Panc1 (cell line): Measurements from ENCODE around the gene TRAF3IP1. TPM values are rescaled to one million over a fixed set of nuclear protein-coding genes. Genes with fewer than 3 reads are reported as not detected.

ENCODE experiments used
- ATAC-seq: fragments of 200-7000 bp; cut with Tn5 transposase; 2 replicates; pipeline ENCODE4 v1.9.1; 2020; ENCODE audit warnings: mild to moderate bottlenecking, moderate library complexity
- BruUV-seq: library from RNA; stranded (reverse); fragments of 400-500 nt; replicated peaks from 2 replicates; lab custom pipeline; 2021; lab: Mats Ljungman, UMichigan
- CTCF ChIA-PET: fragments of 300-600 bp; sonication (Branson Sonifier 250); formaldehyde crosslinking; loops from one replicate; lab custom pipeline; 2022; ENCODE audit warnings: antibody characterized with exemption; lab: Charles Lee
- POLR2A ChIA-PET: fragments of 300-600 bp; sonication (Branson Sonifier 250); formaldehyde crosslinking; loops from one replicate; lab custom pipeline; 2022; ENCODE audit warnings: antibody characterized with exemption; lab: Charles Lee
- DNase-seq: peaks from one replicate; pipeline ENCODE4 v3.0.0-alpha.2; 2010; ENCODE audit warnings: low read depth, low spot score
- H3K27ac ChIP-seq: 2 replicates; pipeline ENCODE4 v1.5.1; 2011; ENCODE audit warnings: mild to moderate bottlenecking, low read length, inconsistent platforms
- H3K27me3 ChIP-seq: fragments of 200-500 bp; sonication (Bioruptor generic); 2 replicates; pipeline ENCODE4 v1.6.0; 2014; ENCODE audit warnings: low read length, inconsistent platforms; ENCODE audit not compliant: control insufficient read depth, insufficient read depth
- H3K36me3 ChIP-seq: fragments of 200-500 bp; sonication (Bioruptor generic); 2 replicates; pipeline ENCODE4 v1.5.1; 2014; ENCODE audit warnings: inconsistent platforms, mild to moderate bottlenecking, low read length, moderate library complexity; ENCODE audit not compliant: control insufficient read depth, insufficient read depth
- H3K4me1 ChIP-seq: 2 replicates; pipeline ENCODE4 v1.5.1; 2011; ENCODE audit warnings: inconsistent platforms, mild to moderate bottlenecking, low read length, moderate library complexity; ENCODE audit not compliant: control insufficient read depth, insufficient read depth
- H3K4me3 ChIP-seq, 2 experiments: 2 replicates each; pipeline ENCODE4 v1.5.1; 2011 to 2012; ENCODE audit warnings: low read depth in 2 of 2, low read length in 2 of 2, mild to moderate bottlenecking in 2 of 2, inconsistent platforms in 1 of 2, moderate library complexity in 1 of 2
- H3K9me3 ChIP-seq: fragments of 200-500 bp; sonication (Bioruptor generic); 2 replicates; pipeline ENCODE4 v1.5.1; 2014; ENCODE audit warnings: low read depth, mild to moderate bottlenecking, inconsistent platforms, low read length, moderate library complexity; ENCODE audit not compliant: control insufficient read depth, insufficient read depth
- POLR2AphosphoS5 ChIP-seq: IDR thresholded peaks from 2 replicates; pipeline ENCODE4 v1.6.1; 2012; ENCODE audit warnings: mild to moderate bottlenecking, low read depth, low read length, moderate library complexity
- REST ChIP-seq, 2 experiments: IDR thresholded peaks; 2 replicates each; pipeline ENCODE4 v1.6.1; 2011 to 2012; ENCODE audit warnings: low read depth in 2 of 2, control low read depth in 1 of 2, low read length in 1 of 2, mild to moderate bottlenecking in 1 of 2, moderate library complexity in 1 of 2; ENCODE audit not compliant: insufficient read depth in 1 of 2
- SIN3A ChIP-seq: IDR thresholded peaks from 2 replicates; pipeline ENCODE4 v1.6.1; 2012; ENCODE audit warnings: low read depth, mild to moderate bottlenecking, low read length, moderate library complexity, borderline replicate concordance; ENCODE audit not compliant: insufficient read depth
- TCF7L2 ChIP-seq: IDR thresholded peaks from 2 replicates; pipeline ENCODE4 v1.6.1; 2011; ENCODE audit warnings: mild to moderate bottlenecking, low read depth, low read length, inconsistent platforms
- in situ Hi-C: cut with HindIII; loops from 2 replicates; pipeline ENCODE4 v1.10.0; 2016; ENCODE audit warnings: low sequenced_read_pairs, low pct_unique_long_range_greater_than_20kb
- intact Hi-C: fragments of 100-400 bp; cut with micrococcal nuclease; formaldehyde crosslinking; loops from one replicate; pipeline ENCODE4 v1.10.0; 2022; ENCODE audit not compliant: unreplicated experiment
- total RNA-seq: library from RNA; stranded (reverse); gene quantifications from one replicate; pipeline ENCODE4 v1.2.1, GENCODE V29; 2021; ENCODE audit not compliant: unreplicated experiment
- TF ChIP-seq, protein P1 (sequence below): fragments of 450-650 bp; IDR thresholded peaks from 2 replicates; pipeline ENCODE4 v1.5.1; 2017; ENCODE audit warnings: mild to moderate bottlenecking

The TRAF3IP1 gene
- total RNA-seq, 1 experiment from 2014 or later, result 23.4 TPM

GRCh38 chr2:238291550-238292281 is 28.6 kb upstream of the TRAF3IP1 start:
- in situ Hi-C loops, result no loop called here
- no peak for DNase-seq
- Histone ChIP-seq H3K27ac (no peak overlapping the region), H3K4me1 (peaks cover 13% of the 10 kb centered on the region), H3K9me3 (no peaks in the 10 kb centered on the region), H3K4me3 (no peak overlapping the region), H3K36me3 (no peaks in the 10 kb centered on the region; the same call in 1 of the 2 replicates), H3K27me3 (no peaks in the 10 kb centered on the region)
- POLR2A ChIA-PET, result interaction anchor here (1.1 kb wide), 1 partner anchor 30 kb away, joined by 4 read pairs; no protein-coding TSS in a partner anchor
- BruUV-seq, result no TSS peak
- TF ChIP-seq, protein P1, sequence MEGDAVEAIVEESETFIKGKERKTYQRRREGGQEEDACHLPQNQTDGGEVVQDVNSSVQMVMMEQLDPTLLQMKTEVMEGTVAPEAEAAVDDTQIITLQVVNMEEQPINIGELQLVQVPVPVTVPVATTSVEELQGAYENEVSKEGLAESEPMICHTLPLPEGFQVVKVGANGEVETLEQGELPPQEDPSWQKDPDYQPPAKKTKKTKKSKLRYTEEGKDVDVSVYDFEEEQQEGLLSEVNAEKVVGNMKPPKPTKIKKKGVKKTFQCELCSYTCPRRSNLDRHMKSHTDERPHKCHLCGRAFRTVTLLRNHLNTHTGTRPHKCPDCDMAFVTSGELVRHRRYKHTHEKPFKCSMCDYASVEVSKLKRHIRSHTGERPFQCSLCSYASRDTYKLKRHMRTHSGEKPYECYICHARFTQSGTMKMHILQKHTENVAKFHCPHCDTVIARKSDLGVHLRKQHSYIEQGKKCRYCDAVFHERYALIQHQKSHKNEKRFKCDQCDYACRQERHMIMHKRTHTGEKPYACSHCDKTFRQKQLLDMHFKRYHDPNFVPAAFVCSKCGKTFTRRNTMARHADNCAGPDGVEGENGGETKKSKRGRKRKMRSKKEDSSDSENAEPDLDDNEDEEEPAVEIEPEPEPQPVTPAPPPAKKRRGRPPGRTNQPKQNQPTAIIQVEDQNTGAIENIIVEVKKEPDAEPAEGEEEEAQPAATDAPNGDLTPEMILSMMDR, result no peak
- TF ChIP-seq TCF7L2 (no peak), POLR2AphosphoS5 (no peak), SIN3A (no peak), REST (IDR thresholded peaks at IDR 0.05; ENCODE audit: insufficient read depth in 1 of 2, low read depth in 2 of 2, low read length in 1 of 2) (no peak)
- no peak for ATAC-seq
- intact Hi-C loops, result no loop called here
- CTCF ChIA-PET, result no interaction called here

GRCh38 chr2:238294046-238294392 is 26.3 kb upstream of the TRAF3IP1 start:
- DNase-seq, result no peak
- no peak overlapping the region for H3K27ac ChIP-seq
- no TSS peak for BruUV-seq
- ChIA-PET POLR2A (no interaction called here), CTCF (no interaction called here)
- in situ Hi-C loops (no loop called here), intact Hi-C loops (no loop called here)
- no peaks in the 10 kb centered on the region for H3K36me3 ChIP-seq
- H3K9me3 ChIP-seq, result no peaks in the 10 kb centered on the region
- TF ChIP-seq REST (IDR thresholded peaks at IDR 0.05; ENCODE audit: insufficient read depth in 1 of 2, low read depth in 2 of 2, low read length in 1 of 2) (no peak), POLR2AphosphoS5 (no peak), TCF7L2 (no peak), SIN3A (no peak)
- TF ChIP-seq, protein P1, result no peak
- H3K4me3 ChIP-seq, result no peak overlapping the region
- ATAC-seq, result no peak
- no peaks in the 10 kb centered on the region for H3K27me3 ChIP-seq
- peaks cover 5% of the 10 kb centered on the region for H3K4me1 ChIP-seq
